GM13977 (cell line): ENCODE measurements around the gene GTF3C1.

Experiments
- DNase-seq: peaks from one replicate; pipeline ENCODE4 v3.0.0; 2012; ENCODE audit warnings: low spot score
- in situ Hi-C: fragments of 300-500 bp; cut with MboI; formaldehyde crosslinking; loops from one replicate; pipeline ENCODE4 v1.12.0; 2022; ENCODE audit warnings: low sequenced_read_pairs, low pct_unique_long_range_greater_than_20kb, mixed read lengths, inconsistent platforms; ENCODE audit not compliant: unreplicated experiment
- TF ChIP-seq, protein P1 (sequence below): IDR thresholded peaks from 2 replicates; pipeline ENCODE4 v1.5.1; 2012; ENCODE audit warnings: mild to moderate bottlenecking, control low read depth; ENCODE audit not compliant: insufficient read depth; ENCODE audit errors: extremely low read depth, missing control alignments

Gene GTF3C1

DNA sequence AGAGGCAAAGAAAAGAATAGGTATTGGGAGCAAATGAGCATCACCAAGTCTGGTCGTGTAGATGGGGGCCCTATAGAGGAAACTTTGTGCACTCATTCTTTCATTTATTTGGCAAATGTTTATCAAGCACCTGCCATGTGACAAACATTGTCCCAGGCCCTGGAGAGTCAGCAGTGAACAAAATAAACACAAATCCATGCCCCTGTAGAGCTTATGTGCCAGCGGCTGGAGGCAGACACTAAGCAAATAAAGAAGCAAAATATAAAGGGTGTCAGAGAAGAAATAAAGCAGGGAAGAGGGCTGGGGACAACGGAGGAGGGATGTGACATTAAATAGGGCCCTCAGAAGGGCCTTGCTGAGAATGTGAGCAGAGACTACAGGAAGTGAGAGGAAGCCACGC lies 45.8 kb upstream of the GTF3C1 start:
- TF ChIP-seq, protein P1, sequence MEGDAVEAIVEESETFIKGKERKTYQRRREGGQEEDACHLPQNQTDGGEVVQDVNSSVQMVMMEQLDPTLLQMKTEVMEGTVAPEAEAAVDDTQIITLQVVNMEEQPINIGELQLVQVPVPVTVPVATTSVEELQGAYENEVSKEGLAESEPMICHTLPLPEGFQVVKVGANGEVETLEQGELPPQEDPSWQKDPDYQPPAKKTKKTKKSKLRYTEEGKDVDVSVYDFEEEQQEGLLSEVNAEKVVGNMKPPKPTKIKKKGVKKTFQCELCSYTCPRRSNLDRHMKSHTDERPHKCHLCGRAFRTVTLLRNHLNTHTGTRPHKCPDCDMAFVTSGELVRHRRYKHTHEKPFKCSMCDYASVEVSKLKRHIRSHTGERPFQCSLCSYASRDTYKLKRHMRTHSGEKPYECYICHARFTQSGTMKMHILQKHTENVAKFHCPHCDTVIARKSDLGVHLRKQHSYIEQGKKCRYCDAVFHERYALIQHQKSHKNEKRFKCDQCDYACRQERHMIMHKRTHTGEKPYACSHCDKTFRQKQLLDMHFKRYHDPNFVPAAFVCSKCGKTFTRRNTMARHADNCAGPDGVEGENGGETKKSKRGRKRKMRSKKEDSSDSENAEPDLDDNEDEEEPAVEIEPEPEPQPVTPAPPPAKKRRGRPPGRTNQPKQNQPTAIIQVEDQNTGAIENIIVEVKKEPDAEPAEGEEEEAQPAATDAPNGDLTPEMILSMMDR = no peak
- no peak for DNase-seq
- in situ Hi-C loops = no loop called here

DNA sequence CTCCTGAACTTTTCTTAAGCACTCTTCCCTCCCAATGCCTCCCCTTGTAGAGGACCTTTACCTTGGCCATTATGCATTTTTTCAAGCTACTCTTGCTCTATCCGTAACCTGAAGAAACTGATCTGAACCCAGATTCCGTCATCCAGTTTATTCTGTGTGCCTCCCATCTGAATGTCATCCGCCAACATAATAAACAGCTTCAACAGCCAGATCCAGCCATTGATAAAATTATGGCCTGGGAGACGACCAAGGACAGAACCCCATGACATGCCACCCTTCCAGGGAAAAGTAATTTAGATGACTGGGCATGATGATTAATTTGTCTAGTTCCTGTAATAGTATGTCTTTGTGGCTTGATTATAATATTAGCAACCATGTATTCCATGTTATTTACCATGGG lies 42.1 kb upstream of the GTF3C1 start:
- in situ Hi-C loops = no loop called here

DNA sequence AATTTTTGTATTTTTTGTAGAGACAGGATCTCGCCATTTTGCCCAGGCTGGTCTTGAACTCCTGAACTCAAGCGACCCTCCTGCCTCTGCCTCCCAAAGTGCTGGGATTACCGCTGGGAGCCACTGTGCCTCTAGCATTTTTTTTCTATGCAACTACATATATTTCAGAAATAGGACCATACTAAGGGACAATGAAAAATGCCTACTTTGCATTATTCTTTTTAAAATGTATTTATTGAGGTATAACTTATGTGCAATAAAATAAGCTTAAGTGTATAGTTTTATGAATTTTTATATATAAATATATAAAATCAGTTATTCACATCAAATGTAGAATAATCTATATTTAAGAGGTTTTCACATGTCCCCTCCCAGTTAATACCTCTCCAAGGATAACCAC lies 38.3 kb upstream of the GTF3C1 start:
- in situ Hi-C loops = no loop called here

More for the DNA sequence above, 42.1 kb upstream of the GTF3C1 start:
- no peak for DNase-seq
- TF ChIP-seq, protein P1 = no peak

DNA sequence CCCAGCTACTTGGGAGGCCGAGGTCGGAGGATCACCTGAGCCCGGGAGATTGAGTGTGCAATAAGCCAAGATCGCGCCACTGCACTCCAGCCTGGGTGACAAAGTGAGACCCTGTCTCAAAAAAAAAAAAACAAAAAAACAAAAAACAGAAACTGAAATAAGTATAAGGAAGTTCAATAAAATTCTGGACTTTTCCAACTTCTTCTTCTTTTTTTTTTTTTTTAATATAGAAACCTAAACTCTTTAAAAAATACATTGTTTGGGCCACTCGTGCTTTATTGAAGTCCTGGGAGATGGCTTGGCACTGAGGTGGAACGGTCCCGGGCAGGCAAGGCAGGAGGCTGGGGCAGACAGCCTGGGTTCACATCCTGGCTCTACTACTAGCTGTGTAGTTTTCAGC lies 37.0 kb upstream of the GTF3C1 start:
- no peak for DNase-seq
- in situ Hi-C loops = no loop called here
- TF ChIP-seq, protein P1 = no peak

More for the DNA sequence above, 38.3 kb upstream of the GTF3C1 start:
- TF ChIP-seq, protein P1 = no peak
- DNase-seq = no peak

DNA sequence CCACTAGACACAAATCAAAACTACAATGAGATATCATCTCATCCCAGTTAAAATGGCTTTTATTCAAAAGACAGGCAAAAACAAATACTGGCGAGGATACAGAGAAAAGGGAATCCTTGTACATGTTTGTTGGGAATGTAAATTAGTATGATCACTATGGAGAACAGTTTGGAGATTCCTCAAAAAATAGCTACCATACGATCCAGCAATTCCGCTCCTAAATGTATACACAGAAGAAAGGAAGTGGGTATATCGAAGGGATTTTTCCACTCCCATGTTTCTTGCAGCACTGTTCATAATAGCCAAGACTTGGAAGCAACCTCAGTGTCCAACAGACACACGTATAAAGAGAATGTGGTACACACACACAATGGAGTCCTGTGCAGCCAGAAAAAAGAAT lies 35.5 kb upstream of the GTF3C1 start:
- in situ Hi-C loops = no loop called here
- DNase-seq = no peak
- TF ChIP-seq, protein P1 = no peak

DNA sequence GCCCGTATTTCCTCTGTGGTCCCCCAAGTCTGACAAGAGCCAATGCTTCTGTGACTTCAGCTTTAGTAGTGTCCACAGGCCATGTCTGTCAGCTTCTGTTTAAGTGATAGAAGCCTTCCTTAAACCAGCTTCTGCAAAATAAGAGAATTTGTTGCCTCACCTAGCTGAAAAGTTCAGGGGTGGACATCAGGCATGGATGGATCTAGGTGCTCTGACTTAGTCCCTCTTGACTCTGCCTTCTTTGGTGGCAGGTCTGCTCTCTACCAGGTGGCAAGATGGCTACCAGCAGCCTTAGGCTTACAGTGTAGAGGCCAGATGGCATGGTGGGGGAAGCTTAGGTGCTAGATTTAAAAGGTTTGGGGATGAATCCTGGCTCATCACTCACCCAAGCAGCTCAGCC lies 33.9 kb upstream of the GTF3C1 start:
- TF ChIP-seq, protein P1 = no peak
- in situ Hi-C loops = no loop called here
- no peak for DNase-seq

DNA sequence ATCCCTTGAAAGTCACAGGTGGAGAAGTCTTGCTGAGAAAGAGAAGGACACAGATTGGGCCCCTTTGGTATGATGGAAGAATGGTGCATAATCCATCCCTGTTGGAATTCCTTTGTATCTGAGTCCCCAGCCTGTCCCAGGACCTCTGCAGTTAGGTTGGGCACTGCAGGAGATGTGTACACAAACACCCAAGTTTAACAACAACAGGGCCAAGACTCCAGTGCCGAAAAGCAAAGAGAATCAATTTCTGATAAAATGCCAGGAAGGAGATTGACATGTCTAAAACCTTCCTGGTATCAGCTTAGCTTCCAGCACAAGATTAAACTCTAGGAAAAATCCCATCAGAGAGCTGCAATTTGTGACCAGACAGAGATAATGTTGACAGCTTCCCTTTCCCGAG lies 33.2 kb upstream of the GTF3C1 start:
- in situ Hi-C loops = no loop called here
- no peak for DNase-seq
- TF ChIP-seq, protein P1 = no peak
